Activated gamma-delta T cell treated with anti-CD3 and anti-CD28 coated beads, Interleukin-2, amount 50 U/mL, for 16 hours (primary cell): Measurements from ENCODE around the gene PACS1.

ENCODE experiments used
- DNase-seq: peaks from one replicate; pipeline ENCODE4 v3.0.0-alpha.2; 2020; ENCODE audit warnings: low read depth

PACS1 gene

DNA sequence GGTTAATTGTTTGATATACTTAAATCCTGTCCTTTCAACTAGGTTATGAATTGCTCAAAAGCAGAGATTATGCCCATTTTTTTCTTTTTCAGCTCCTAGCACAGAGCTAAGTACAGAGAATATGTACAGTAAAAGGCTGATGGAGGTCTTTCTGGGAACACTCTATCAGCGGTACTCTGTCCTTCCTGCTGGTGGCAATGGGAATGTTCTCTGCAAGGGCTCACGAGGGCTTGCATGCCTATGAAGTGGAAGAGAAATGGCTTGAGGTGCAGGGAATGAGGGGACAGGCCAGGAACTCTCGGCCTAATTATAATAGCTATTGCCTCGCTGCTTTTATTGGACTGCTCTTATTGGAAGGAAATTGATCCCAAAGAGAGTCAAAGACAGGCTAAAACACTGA is 114.7 kb downstream of the PACS1 start:
- DNase-seq = no peak

DNA sequence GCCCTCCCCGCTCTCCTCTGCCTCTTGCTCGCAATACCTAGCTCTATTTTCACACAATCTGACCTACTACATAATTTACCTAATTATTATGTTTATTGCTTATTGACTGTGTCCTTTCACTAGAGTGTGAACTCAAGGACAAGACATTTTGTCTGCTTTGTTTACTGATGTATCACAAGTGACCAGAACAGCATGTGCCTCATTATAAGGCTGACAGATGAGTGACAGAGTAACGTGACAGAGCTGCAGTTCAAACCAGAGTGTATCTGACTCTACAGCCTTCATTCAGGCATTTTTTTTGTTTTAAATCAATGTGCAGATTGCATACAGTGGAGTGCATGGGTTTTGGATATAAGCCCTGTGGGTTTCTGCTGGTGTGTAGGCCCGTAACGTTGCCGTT is 116.4 kb downstream of the PACS1 start:
- DNase-seq = no peak

DNA sequence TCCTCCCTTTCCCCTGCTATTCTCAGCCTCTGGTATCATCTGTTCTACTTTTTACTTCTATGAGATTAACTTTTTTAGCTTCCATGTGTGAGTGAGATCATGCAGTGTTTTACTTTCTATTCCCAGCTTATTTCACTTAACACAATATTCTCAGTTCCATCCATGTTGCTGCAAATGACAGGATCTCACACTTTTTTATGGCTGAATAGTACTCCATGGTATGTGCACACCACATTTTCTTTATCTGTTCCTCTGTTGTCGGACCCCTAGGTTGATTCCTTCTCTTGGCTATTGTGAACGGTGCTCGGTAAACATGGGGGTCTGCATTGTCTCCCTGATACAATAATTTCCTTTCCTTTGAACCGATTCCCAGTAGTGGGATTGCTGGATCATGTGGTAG is 117.4 kb downstream of the PACS1 start:
- no peak for DNase-seq

DNA sequence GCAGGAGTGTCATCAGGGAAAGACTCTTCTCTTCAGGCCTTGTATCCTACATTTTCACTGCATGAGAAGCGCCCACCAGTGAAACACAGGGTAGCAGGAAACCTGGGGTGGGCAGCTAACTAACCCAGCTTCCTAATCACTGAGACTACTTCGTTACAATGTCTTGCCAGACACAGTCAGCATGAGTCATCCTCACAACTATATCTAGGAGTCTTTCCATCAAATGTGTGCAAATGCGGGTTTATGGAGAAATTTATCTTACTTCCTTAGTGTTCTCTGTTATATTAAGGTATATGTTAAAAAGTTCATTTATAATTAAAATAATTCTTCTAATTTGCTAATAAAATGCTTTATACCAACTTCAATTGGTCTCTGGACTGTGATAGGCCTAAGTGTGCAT is 118.5 kb downstream of the PACS1 start:
- DNase-seq = no peak

DNA sequence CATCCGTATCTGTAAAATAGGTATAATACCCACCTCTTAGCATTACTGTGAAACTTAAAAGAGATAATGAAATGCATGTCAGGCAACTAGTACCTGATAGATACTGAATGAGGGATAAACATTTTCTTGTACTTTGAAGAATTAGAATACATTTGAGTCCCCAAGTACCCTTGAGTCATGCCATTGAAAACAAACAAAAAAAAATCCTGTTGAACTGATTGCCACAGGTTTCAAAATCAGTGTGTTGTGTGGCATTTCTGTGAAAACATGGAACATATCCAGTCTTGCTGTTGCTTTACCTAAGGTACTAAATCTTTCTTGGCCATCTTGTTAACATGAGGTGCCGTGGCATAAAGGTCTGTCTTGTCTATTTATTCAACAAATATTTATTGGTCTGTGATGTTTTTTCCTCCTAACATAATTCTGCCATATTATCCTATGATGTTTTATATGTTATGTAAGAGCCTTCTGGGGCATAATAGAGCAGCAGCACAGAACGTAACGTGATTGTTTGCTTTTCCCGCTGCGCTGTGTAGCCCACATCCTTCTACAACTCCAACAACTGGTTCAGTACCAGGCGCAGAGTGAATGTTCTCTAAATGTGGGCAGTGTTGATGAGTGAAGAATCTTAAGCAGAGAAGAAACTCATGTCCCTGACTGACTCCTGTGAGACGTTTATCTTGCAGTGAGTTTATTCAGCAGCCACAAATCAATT is 119.1 kb downstream of the PACS1 start:
- DNase-seq = no peak

DNA sequence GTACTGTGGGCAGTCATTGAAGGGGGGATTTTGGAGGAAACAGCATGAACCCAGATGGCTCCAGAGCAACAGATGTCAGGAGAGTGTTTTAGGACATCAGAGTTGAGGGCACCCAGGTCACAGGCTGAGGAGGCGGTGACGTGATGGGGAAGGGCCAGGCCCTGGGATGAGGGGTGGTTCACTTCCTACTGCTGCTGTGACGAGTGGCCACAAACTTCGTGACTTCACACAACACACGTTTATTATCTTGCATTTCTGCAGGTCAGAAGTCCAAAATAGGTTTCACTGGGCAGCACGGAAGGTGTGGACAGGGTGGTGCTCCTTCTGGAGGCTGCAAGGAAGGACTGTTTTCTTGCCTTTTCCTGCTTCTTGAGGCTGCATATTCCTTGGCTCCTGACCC is 120.7 kb downstream of the PACS1 start:
- no peak for DNase-seq

DNA sequence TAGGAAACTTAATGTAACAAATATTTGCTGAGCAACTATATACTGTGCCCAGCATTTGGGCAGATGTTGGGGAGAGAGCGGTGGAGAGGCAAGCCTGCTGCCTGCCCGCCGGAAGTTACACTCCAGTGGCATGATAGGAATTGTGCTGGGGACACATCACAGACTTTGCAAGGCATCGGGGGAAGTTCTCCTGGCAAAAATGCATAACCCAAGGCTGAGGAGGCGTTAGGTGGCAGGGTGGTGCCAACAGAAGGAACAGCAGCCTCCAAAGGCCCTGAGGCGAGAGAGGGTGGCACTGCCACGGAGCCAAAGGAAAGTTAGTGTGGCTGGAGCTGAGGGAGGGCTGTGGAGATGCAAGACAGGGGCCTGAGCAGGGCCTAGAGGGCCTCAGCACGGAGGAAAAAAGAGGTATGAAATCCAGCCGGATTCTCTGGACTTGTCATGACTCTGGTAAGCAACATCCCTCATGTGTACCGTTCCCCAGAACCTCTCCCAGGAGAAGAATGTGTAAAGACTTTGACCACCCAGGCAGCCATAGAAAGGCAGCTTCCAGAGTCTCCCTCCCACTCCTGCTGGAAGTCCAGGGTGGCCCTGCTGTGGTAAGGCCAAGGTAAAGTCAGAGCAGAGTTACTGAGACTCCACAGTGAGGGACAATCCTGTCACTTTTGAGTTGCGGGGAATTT is 122.2 kb downstream of the PACS1 start:
- DNase-seq = no peak

DNA sequence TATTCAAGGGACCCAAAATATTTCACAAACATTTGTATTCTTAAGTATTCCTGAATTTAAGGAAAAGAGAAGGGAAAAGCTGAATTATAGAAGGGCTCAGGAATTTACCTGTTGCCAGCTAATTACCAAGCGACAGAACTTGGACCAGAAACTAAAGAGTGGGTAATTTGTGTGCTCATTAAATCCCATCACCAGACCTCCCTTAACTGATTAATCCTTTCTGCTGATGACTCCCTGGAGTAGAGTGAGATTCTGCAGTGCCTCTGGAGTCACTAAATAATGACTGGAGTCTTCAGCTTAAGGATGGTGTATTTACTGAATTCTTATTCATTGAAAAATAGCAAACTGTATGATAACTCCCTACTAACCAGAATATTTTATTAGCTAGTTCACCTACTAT is 124.3 kb downstream of the PACS1 start:
- no peak for DNase-seq

DNA sequence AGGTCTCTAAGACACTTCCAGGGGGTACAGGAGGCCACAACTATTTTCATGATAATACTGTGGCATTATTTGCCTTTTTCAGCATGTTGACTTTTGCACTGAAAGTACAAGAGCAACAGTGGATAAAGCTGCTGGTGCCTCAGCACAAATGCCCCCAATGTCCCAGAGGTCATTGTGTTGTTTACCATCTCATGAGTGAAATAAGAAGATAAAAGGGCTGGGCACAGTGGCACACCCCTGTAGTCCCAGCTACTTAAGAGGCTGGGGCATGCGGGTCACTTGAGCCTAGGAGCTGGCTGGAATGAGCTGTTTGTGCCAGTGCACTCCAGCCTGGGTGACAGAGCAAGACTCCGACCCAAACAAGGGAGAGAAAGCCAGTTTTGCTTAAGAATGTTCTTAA is 125.8 kb downstream of the PACS1 start:
- no peak for DNase-seq

DNA sequence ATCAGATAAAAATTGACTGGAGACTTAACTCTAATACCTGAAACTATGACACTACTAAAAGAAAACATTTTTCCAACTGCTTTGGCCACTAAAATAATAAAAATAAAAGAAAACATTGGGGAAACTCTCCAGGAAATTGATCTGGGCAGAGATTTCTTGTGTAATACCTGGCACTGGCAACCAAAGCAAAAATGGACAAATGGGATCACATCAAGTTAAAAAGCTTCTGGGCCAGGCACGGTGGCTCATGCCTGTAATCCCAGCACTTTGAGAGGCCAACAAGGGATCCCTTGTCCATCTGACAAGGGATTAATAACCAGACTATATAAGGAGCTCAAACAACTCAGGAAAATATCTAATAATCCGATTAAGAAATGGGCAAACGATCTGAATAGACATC is 133.8 kb downstream of the PACS1 start:
- no peak for DNase-seq

DNA sequence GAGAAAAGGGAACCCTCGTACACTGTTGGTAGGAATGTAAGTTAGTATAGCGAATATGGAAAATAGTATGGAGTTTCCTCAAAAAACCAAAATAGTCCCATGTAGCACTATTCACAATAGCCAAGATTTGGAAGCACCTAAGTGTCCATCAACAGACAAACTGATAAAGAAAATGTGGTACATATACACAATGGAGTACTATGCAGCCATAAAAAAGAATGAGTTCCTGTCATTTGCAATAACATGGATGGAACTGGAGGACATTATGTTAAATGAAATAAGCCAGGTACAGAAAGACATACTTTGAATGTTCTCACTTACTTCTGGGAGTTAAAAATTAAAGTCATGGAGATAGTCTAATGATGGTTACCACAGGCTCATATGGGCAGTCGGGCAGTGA is 134.3 kb downstream of the PACS1 start:
- DNase-seq = no peak

DNA sequence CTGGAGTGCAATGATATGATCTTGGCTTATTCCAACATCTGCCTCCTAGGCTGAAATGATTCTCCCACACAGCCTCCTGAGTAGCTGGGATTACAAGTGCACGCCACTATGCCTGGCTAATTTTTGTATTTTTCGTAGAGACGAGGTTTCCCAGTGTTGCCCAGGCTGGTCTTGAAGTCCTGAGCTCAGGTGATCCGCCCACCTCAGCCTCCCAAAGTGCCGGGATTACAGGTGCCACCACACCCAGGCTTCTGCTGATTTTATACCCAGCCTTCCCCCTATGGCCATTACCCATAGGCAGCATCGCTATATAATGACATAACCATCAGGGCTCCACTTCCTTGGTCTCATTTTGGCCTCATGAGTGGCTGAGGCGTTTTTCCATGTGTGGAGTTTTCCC is 137.7 kb downstream of the PACS1 start:
- DNase-seq = no peak

DNA sequence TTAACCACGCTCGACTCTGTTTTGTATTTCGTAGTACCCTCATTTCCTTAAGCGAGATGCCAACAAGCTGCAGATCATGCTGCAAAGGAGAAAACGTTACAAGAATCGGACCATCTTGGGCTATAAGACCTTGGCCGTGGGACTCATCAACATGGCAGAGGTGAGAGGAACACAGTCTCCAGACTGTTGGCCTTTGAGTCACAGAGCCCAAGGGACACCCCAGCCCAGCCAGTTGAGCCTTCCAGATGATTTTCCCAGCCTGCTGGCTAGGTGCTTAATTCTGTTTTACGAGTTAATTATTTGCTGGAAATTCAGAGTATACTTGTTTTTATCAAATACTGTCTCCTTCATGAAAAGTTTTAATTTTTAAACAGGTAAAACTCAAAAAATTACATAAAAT is 141.0 kb downstream of the PACS1 start:
- DNase-seq = no peak

DNA sequence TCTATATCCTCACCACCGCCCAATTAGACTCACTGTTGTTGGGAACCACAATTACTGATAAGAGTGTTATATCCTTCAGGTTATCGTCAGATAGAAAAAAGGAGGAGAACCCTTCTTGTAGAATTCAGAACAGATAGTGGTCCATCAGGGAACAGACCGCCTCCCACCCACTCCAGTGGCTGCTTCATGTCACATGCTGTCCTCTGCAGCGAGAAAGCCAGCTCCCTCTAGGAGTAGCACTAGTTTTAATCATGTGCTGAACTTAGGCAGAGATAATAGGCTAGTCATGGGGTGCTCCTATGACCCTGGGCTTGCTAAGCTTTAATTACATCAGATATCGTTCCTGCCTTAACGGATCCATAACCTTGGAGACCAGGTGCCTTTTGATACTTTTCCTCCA is 146.8 kb downstream of the PACS1 start:
- DNase-seq = no peak

DNA sequence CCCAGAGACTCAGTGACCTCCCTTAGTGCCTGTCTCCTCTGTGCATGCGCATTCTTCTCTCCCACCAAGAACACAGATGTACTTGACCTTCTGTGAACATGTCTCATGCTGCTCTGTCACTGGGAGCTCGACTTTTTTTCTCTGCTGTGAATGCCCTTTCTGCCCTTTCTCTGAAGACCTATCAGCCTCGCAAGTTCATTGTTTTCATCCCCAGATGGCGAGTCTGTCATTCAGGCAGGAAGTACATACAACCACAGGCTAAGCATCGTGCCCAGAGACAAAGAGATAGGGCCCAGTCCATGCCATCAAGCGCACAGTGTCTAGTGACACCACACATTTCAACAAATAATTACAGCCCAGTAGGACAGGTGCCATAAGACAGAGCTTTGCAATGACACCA is 148.0 kb downstream of the PACS1 start:
- DNase-seq = no peak

DNA sequence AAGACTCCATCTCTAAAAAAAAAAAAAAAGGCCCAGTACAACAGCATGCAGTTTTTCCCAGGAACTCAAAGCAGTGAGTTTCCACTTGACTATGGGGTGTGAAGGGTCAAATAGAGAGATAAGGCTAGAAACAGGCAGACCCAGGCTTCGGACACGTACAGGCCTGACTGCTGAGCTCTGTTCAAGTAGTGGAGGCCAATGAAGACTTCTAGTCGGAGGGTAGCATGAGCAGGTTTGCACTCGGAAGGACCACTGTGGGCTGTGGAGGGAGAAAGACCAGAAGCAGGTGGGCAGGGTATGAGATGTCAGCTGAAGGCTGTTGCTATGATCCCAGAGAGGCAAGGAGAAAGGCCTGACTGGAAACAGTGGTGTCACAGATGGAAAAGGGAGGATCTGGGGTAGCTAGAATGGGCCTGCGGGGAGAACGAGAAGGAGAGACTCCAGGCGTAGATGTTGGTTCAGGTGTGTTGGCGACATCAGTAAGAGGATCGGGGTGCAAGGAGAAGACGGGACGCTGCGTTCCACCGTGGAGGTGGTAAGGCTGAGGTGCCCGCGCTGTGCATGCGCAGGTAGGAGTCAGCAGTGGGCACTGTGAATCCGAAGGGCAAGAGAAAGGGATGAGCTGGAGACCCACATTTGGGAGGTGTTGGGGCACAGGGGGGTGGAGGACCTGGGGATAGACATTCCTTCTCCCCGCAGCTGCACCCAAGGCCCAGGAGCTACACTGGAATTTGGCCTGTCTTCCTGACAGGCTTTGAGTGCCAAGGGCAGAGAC is 149.0 kb downstream of the PACS1 start:
- DNase-seq = no peak

DNA sequence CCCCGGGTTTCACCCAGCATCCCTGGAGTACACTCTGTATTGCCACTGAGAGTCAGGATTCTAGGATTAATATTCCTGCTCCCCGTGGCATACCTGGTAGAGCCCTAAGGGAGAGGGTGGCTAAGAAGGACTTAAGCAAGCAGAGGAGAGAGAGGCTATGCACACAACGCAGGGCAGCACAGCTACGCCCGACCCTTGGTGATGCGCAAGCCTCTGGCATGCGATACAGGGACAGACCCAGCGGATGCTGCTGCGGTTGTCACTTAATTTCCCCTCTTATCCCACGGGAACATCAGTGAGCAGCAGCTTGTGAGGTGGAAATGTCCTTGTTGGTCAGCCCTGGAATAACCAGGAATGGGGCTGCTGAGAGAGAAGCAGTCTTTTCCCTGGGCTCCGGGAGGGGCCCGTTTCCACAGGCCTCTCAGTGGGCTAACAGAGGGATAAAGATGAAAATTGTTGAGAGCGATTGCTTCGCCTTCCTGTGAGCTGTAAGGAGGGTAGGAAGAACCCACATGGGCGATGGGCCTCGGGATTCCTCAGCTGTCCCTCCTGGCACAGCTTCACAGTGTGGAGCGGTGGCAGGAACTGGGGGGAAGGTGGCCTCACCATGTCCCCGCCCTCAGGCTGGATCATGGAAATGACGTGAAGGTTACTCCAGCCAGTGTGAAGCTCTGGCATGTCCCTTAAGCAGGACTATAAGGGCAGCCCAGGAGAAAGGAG is 149.9 kb downstream of the PACS1 start:
- DNase-seq = no peak

DNA sequence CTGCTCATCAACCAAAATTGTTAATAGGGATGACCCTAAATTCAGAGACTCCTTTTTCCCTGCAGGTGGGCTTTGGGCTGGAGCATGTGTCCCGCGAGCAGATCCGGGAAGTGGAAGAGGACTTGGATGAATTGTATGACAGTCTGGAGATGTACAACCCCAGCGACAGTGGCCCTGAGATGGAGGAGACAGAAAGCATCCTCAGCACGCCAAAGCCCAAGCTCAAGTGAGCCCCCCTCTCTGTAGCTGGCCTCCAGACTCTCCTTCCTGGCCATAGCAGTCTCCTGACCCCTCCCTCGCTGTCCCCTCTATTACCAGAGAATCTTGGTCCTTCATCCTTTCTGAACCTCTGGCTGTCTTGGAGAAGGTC is 150.5 kb downstream of the PACS1 start:
- DNase-seq = no peak

DNA sequence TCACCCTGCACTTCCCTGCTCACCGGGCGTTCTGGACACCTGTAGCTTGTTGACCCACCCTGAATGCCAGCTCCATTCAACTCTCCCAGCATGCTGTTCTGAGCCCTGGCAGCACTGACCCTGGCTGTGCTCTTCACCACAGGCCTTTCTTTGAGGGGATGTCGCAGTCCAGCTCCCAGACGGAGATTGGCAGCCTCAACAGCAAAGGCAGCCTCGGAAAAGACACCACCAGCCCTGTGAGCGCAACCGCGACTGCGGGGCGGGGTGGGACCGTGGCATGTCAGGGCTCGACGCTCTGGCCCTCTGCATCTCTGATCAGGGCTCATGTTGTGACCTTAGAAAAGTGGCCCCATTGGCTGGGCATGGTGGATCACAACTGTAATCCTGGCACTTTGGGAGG is 150.9 kb downstream of the PACS1 start:
- DNase-seq = no peak

DNA sequence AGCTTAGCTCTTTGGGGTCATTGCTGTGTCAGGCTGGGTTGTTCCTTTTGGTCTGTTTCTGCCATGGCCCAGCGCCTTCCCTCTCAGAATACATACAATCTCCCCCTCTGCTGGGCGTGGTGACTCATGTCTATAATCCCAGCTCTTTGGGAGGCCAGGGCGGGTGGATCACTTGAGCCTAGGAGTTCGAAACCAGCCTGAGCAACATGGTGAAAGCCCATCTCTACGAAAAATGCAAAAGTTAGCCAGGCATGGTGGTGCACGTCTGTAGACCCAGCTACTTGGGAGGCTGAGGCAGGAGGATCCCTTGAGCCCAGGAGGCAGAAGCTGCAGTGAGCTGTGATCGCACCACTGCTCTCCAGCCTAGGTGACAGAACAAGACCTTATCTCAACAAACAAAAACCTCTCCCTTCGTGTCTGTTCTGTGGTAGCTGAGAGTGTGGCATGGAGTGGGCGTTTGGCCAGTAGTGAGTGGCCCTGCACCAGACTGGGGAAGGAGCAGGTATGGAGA is 151.7 kb downstream of the PACS1 start:
- no peak for DNase-seq

DNA sequence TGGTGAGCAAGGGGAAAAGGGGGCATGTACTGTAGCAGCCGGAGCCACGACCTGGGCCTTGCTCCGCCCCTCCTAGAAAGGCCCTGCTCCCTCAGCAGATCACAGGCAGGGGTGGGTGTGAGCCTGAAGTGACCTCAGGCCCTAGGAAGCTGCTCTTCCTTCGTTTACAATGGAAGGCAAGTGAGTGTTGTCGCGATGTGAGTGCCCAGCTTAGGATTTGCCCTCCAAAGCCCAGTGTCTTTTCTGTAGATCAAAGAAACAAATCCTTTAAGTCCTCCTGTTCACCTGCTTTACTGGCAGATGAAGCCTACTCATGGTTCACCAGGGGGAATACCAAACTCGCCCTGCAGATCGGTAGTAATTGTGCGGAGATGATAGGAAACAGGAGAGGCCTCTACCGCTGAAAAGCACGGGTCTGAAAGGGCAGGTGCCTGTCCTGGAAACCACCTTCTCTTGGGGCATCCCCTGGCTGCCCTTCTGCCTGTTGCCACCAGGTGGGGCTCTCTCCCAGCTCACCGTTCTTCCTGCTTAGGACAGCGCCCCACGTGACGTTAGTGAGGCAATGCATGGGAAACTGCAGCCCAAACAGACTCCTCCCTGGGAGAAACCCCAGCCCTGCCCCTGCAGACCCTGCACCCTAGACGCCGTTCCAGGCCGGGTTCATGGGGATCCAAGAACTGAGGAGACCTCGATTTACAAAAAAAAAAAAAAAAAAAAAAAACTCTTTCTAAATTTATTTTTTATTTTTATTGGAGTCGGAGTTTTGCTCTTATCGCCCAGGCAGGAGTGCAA is 152.5 kb downstream of the PACS1 start:
- DNase-seq = peak; percentile 90
